Measurements from ENCODE around the gene LTBP4.

LTBP4 gene

GRCh38 chr19:40576585-40577451 lies 24.4 kb upstream of the LTBP4 start, which contains the start of gene SHKBP1:
TSS of gene SHKBP1 (plus strand) at chr19:40576873. CDS start at chr19:40576900, 27 bp downstream.
- peak within 1 kb of the TSS; percentile 86 for H3K4me3 ChIP-seq
- peak; percentile 95 for DNase-seq (ENCODE audit: low spot score)
- peak within 1 kb of the TSS; percentile 76 to 88 for H3K27ac ChIP-seq
- TF ChIP-seq CTCF (IDR thresholded peaks at IDR 0.05): no peak

GRCh38 chr19:40578442-40578908 lies 22.7 kb upstream of the LTBP4 start:
- no peak for DNase-seq (ENCODE audit: low spot score)
- Histone ChIP-seq H3K4me3 (no peak overlapping the region), H3K27ac (no peak overlapping the region)
- TF ChIP-seq CTCF (IDR thresholded peaks at IDR 0.05): no peak

- Histone ChIP-seq H3K4me3 (no peak overlapping the region), H3K27ac (peak overlapping the region in 1 of 2 donors; percentile 47)
- no peak for TF ChIP-seq CTCF (IDR thresholded peaks at IDR 0.05)
- DNase-seq (ENCODE audit: low spot score): no peak
These were observed 20.6 kb upstream of the LTBP4 start for GRCh38 chr19:40580619-40581018.

- Histone ChIP-seq H3K27ac (no peak overlapping the region), H3K4me3 (no peak overlapping the region)
- no peak for TF ChIP-seq CTCF (IDR thresholded peaks at IDR 0.05)
- DNase-seq (ENCODE audit: low spot score): no peak
These were observed 19.6 kb upstream of the LTBP4 start for GRCh38 chr19:40581531-40581930.

- no peak for TF ChIP-seq CTCF (IDR thresholded peaks at IDR 0.05)
- Histone ChIP-seq H3K4me3 (no peak overlapping the region), H3K27ac (no peak overlapping the region)
- no peak for DNase-seq (ENCODE audit: low spot score)
These were observed 18.7 kb upstream of the LTBP4 start for GRCh38 chr19:40582467-40582866.

- Histone ChIP-seq H3K4me3 (no peak overlapping the region), H3K27ac (no peak overlapping the region)
- no peak for TF ChIP-seq CTCF (IDR thresholded peaks at IDR 0.05)
- no peak for DNase-seq (ENCODE audit: low spot score)
These were observed 17.9 kb upstream of the LTBP4 start for GRCh38 chr19:40583283-40583682.

- DNase-seq (ENCODE audit: low spot score): no peak
- TF ChIP-seq CTCF (IDR thresholded peaks at IDR 0.05): no peak
- H3K4me3 ChIP-seq: no peak overlapping the region
- H3K27ac ChIP-seq: no peak overlapping the region
These were observed 17.2 kb upstream of the LTBP4 start for GRCh38 chr19:40584007-40584406.

Data from coronary artery (tissue), 2 donors.